WERI-Rb-1 (cell line): ENCODE data around the gene SGK2.

ENCODE experiments used
- DNase-seq: peaks from one replicate; pipeline ENCODE4 v3.0.0-alpha.2; 2020
- H3K27ac ChIP-seq: fragments of 250-450 bp; sonication (Bioruptor Pico); 2 replicates; pipeline ENCODE4 v1.5.1; 2020; ENCODE audit warnings: mild to moderate bottlenecking, moderate library complexity
- H3K27me3 ChIP-seq: fragments of 250-450 bp; sonication (Bioruptor Pico); 2 replicates; pipeline ENCODE4 v1.5.1; 2021; ENCODE audit warnings: mild to moderate bottlenecking, low read depth, moderate library complexity; ENCODE audit not compliant: insufficient read depth, severe bottlenecking
- H3K36me3 ChIP-seq: fragments of 250-450 bp; sonication (Bioruptor Pico); 2 replicates; pipeline ENCODE4 v1.5.1; 2020; ENCODE audit warnings: mild to moderate bottlenecking, moderate library complexity
- H3K4me3 ChIP-seq: 2 replicates; pipeline ENCODE4 v1.5.1; 2011; ENCODE audit warnings: low read depth, mild to moderate bottlenecking, control low read depth, low read length
- H3K9me3 ChIP-seq: fragments of 250-450 bp; sonication (Bioruptor Pico); 2 replicates; pipeline ENCODE4 v1.5.1; 2021; ENCODE audit warnings: mild to moderate bottlenecking, moderate library complexity; ENCODE audit not compliant: severe bottlenecking
- TF ChIP-seq, protein P1 (sequence below): IDR thresholded peaks from 2 replicates; pipeline ENCODE4 v1.5.1; 2011; ENCODE audit warnings: low read depth, mild to moderate bottlenecking, control low read depth, inconsistent platforms, low read length

The SGK2 gene

DNA sequence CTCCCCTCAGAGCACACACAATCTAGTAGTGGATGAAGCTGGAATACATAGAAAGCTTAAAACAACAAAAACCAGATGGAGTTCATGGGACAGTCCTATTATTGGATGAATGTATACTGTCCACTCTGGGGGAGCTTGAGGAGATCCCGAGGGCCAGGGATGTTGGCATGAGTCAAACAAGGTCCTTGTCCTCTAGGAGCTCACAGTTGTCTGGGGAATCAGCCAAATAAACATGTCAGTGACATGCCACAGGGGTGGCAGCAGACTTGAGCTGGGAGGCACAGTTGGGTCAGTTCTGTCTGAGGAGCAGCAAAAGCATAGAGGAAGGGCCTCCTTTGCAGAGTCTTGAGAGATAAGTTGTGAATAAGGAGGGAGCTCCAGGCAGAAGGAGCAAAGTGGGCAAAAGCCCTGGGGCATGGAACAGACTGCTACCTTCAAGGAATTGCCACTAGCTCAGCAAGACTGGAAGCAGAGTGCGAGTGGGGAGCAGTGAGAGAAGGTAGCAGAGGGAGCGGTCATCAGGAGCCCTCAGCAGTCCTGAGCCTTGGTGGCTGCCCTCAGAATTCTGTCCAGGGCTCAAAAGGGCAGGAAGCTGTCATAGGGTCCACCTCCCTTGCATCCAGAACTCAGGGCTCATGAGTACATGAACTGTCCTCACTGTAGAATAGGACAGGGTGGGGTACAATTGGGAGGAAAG is 29.2 kb upstream of the SGK2 start:
- TF ChIP-seq, protein P1, sequence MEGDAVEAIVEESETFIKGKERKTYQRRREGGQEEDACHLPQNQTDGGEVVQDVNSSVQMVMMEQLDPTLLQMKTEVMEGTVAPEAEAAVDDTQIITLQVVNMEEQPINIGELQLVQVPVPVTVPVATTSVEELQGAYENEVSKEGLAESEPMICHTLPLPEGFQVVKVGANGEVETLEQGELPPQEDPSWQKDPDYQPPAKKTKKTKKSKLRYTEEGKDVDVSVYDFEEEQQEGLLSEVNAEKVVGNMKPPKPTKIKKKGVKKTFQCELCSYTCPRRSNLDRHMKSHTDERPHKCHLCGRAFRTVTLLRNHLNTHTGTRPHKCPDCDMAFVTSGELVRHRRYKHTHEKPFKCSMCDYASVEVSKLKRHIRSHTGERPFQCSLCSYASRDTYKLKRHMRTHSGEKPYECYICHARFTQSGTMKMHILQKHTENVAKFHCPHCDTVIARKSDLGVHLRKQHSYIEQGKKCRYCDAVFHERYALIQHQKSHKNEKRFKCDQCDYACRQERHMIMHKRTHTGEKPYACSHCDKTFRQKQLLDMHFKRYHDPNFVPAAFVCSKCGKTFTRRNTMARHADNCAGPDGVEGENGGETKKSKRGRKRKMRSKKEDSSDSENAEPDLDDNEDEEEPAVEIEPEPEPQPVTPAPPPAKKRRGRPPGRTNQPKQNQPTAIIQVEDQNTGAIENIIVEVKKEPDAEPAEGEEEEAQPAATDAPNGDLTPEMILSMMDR, result no peak
- no peaks in the 10 kb centered on the region for H3K9me3 ChIP-seq
- H3K27ac ChIP-seq, result no peak overlapping the region
- no peak for DNase-seq
- H3K4me3 ChIP-seq, result no peak overlapping the region
- H3K36me3 ChIP-seq, result no peaks in the 10 kb centered on the region; the same call in 1 of the 2 replicates
- no peaks in the 10 kb centered on the region for H3K27me3 ChIP-seq

DNA sequence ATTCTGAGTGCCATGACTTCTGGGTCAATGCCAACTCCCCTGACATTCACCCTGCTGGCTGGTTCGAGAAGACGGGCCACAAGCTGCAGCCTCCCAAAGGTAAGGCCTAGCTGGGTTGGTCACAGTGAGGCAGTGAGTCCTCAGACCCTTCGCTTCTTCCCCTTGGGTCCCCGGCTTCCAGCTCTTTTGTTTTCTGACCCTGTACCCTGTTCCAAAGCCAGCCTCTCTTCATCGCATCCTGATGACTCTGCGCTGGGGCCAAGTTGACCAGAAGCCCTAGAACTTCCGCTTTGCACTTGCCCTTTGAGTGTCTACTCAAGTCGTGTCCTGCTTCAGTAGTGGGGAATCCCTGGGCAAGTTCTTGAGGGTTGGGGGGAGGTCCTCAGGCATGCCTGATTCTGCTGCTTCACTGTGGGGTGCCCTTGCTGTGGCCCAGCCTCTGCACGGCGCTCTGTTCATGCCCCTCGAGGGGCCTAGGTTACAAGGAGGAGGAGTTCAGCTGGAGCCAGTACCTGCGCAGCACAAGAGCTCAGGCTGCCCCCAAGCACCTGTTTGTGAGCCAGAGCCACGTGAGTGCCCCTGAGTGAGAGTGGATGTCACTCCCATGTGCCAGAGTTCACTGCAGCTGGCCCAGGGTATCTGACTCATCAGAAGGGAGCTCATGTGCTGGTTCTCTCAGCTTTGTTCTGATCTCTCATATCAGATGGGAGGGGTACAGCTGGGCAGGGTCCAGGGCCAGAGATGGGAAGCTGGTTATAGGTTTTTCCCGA is 28.3 kb upstream of the SGK2 start:
- DNase-seq, result no peak
- no peaks in the 10 kb centered on the region for H3K9me3 ChIP-seq
- H3K27me3 ChIP-seq, result no peaks in the 10 kb centered on the region
- no peak overlapping the region for H3K4me3 ChIP-seq
- no peaks in the 10 kb centered on the region; the same call in 1 of the 2 replicates for H3K36me3 ChIP-seq
- TF ChIP-seq, protein P1, result no peak
- H3K27ac ChIP-seq, result no peak overlapping the region

DNA sequence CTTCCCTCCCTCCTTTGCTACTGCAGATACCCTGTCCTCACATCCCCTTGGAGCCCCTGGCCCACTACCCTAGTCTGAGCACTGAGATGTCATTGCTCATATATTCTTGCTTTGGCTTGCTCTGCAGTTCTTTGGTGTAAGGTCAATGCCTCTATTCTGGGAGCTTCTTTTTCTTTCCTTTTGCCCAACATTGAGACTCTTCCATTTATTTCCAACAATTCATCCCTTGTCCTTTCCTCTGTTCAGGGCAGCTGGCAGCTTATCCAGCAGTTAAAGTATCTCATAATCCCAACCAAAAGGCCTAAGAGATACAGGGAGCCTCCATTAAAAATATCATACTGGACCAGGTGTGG is 27.8 kb upstream of the SGK2 start:
- no peaks in the 10 kb centered on the region; the same call in 1 of the 2 replicates for H3K36me3 ChIP-seq
- H3K9me3 ChIP-seq, result no peaks in the 10 kb centered on the region
- DNase-seq, result no peak
- TF ChIP-seq, protein P1, result no peak
- H3K4me3 ChIP-seq, result no peak overlapping the region
- no peak overlapping the region for H3K27ac ChIP-seq
- H3K27me3 ChIP-seq, result no peaks in the 10 kb centered on the region

DNA sequence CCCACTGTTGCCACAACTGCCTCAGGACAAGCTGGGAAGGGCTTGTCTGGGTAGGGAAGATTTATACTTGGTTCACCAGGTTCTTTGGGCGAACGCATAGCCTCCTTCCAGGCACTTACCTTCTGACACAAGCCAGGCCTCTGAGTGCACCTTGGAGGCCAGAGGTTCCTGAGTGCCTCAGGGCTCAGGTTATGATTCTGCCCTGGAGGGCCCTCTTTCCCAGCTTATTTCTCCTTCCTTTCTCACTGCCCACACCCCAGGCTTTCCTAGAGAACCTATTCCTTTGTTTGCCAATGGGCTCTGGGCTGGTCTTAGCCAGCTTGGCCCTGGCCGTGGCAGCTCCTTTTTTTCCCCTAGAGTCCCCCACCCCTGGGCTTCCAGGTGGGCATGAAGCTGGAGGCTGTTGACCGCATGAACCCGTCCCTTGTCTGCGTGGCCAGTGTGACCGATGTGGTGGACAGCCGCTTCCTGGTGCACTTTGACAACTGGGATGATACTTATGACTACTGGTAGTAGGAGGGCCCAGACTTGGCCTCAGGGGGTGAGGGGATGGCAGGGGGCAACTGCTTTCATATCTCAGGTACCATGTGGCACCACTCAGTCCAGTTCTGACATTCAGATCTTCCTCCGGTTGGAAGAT is 26.3 kb upstream of the SGK2 start:
- no peaks in the 10 kb centered on the region for H3K9me3 ChIP-seq
- H3K36me3 ChIP-seq, result no peaks in the 10 kb centered on the region; the same call in 1 of the 2 replicates
- H3K27ac ChIP-seq, result no peak overlapping the region
- no peaks in the 10 kb centered on the region for H3K27me3 ChIP-seq
- no peak for DNase-seq
- TF ChIP-seq, protein P1, result no peak
- H3K4me3 ChIP-seq, result no peak overlapping the region

DNA sequence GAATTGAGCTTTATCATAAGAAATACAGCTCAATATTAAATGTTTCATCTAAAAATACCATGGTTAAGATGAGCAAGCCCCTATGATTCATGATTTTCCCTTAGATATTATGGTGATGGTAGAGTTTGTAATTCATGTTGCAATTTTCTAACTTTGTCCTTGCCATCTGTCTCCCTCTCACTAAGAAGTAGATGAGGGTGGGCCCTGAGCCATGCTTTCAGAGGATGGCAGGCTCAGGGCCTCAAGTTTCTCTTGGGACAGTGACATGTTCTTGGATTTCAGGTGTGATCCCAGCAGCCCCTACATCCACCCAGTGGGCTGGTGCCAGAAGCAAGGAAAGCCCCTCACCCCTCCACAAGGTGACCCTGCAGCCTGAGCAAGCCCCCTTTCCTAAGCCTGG is 25.8 kb upstream of the SGK2 start:
- H3K9me3 ChIP-seq, result no peaks in the 10 kb centered on the region
- no peak for DNase-seq
- TF ChIP-seq, protein P1, result no peak
- H3K4me3 ChIP-seq, result no peak overlapping the region
- H3K27ac ChIP-seq, result no peak overlapping the region
- H3K27me3 ChIP-seq, result no peaks in the 10 kb centered on the region
- no peaks in the 10 kb centered on the region; the same call in 1 of the 2 replicates for H3K36me3 ChIP-seq
